Stimulated activated CD8-positive, alpha-beta memory T cell treated with anti-CD3 and anti-CD28 coated beads, Interleukin-15, amount 100 ng/mL, for 48 hours (primary cell): ENCODE data around the gene CAPN15.
"Not testable (repeated sequence)": the region's sequence is repeated elsewhere in the genome, so short reads cannot be mapped to it uniquely, and the experiment has no call there.

ENCODE experiments used
- DNase-seq, 2 donors: peaks; one replicate each; pipeline ENCODE4 v3.0.0-alpha.2; 2020; ENCODE audit warnings: low read depth in 2 of 2

Gene CAPN15

GRCh38 chr16:592518-593306 is 65.2 kb downstream of the CAPN15 start:
- no peak for DNase-seq

DNA sequence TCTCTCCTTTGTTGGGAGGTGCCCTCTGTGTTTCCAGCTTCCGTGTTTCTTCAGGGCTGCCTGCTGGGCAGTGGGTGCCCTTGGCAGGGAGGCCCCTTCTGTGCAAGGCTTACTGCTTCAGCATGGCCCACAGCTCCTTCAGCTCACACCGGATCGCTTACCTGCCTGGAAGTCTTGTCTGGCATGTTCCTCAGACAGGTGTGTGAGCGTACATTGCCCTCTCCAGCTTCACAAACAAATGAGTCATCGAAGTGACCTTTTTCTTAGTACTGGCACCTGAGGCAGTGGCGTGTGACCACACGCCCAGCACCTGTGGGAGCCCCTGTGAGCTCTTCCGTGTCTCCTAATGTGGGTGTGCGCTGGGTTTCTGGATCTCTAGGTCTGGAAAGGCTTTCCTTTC is 65.9 kb downstream of the CAPN15 start:
- no peak for DNase-seq

DNA sequence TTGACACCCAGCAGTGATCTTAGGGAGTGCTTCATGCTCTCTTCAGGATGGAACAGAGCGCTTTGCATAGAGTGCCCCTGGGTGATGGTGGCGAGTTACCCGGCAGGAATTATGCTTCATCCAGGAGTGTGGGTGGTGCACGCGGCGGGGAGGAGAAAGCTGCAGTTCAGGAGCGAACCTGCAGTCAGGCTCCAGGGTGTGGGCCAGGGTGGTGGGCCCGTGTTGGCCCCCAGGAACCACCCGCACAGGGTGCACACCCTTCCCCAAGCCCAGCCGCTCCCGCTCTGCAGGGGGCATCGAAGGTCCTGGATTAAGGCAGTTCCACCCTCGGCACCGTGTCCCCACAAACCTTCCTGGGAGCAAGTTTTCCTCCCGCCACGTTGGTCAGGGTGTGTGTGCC is 66.3 kb downstream of the CAPN15 start:
- DNase-seq: no peak

DNA sequence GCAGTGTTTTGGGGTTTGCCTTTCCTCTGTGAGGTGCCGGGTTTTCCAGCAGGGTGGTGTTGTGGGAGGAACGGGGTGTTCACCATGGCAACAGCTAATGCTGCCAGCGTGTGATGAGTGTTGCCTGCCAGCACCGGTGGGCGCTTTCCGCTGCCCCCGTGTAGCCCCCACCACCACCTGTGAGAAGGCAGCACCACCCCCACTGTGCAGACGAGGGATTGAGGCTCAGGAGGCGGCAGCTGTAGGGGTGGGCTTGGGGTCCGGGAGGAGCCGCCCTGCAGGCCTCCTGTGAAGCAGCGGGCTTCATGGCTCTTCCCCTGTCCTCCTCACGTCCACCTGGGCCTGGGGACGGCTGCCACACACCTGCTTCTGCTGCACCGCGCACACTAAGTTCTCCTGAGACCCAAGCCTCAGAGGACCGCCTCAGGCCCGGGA is 67.6 kb downstream of the CAPN15 start:
- DNase-seq: no peak

DNA sequence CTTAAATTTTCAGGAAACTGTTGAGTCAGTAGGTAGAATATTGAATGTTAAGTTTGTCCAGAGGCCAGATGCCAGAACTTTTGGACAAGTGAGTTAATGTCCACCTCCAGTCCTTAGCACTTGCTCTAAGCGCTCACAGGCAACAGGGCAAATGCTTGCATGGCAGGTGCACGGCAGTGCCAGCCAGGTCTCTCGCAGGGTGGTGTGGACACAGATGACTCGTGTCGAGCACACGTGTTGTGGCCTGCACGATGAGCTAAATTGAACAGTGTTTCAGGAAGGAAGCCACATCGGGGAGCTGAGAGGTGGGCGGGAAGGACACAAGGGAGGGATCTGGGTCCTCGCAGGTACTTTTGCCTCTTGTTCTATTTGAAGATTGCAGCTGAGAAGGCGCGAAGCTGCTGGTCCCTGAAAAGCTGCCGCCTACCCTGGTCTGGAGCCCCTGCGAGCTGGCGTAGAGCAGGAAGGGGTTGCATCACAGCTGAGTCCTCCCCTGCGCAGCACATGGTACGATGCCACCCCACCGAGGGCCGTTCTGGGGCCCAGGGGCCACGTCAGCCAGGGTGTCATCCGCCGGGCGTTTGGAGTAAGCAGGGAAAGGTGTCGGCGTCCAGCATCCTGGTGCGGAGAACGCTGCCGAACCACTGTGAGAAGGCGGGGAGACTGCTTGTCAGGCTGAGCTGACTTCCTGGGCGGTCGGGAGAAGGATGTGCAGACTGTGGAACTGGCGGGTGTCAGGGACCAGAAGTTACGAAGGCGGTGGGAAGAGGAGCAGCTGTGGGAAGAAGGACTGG is 68.6 kb downstream of the CAPN15 start:
- DNase-seq: no peak

DNA sequence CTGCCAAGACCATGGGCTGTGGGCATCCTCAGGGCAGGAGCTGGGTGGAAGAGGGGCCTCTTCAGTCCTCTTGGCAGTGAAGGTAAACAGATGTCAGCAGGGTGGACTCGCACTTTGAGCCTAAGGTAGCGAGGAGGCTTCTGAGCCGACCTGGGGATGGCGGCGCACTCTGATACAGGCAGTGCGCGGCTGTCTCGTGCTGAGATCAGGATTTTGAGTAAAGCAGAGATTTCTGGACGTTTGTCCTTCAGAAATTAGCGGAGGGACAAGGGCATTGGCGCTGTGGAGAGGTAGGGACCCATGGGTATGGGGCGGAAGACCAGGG is 69.2 kb downstream of the CAPN15 start:
- no peak for DNase-seq

DNA sequence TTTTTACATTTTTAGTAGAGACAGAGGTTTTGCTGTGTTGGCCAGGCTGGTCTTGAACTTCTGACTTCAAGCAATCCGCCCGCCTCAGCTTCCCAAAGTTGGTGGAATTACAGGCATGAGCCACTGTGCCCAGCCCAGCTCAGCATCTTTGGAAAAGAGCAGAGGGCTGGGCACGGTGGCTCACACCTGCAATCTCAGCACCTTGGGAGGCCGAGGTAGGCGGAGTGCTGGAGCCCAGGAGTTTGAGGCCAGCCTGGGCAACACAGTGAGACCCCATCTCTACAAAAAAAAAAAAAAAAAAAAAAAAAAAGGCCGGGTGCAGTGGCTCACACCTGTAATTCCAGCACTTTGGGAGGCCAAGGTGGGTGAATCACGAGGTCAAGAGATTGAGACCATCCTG is 70.1 kb downstream of the CAPN15 start:
- not testable (repeated sequence) for DNase-seq

- DNase-seq: no peak
Measured at GRCh38 chr16:598823-599739, 71.6 kb downstream of the CAPN15 start.

DNA sequence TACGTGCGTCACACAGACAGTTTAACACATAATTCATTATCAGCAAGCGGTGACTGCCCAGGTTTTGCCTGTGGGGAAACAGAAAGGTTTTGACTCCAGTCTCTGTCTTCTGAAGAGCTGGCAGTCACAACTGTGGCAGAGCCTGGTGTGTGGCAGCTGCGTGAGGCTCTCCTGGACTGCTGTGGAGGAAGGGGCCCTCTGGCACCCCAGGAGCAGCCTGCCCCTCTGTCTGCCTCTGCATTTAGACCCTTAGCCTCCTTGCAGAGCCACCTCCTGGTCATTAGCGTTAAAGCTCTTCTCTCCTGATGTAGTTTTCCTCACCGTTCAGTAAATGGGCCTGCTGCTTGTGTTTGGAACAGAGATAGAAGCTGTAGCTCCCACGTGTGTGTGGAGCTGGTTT is 73.3 kb downstream of the CAPN15 start:
- no peak for DNase-seq

GRCh38 chr16:603933-604332 is 76.4 kb downstream of the CAPN15 start:
- no peak for DNase-seq
